Cardiac fibroblast (primary cell): ENCODE results near the gene MAPKAPK5.

Experiments used
- DNase-seq, 2 donors: peaks; one replicate each; pipeline versions ENCODE4 v3.0.0 to v3.0.0-alpha.2; 2010; ENCODE audit warnings: low read depth in 2 of 2
- H3K4me3 ChIP-seq, 2 donors: replicated peaks in 1 of 2; 1 replicate in 1 of 2; 2 replicates in 1 of 2; pipeline ENCODE4 v1.5.1; 2011; ENCODE audit warnings: low read depth in 2 of 2, low read length in 2 of 2, mild to moderate bottlenecking in 2 of 2, moderate library complexity in 1 of 2
- TF ChIP-seq, protein P1 (sequence below): IDR thresholded peaks from one replicate; pipeline ENCODE4 v1.5.1; 2011; ENCODE audit warnings: low read depth, mild to moderate bottlenecking, low read length, inconsistent platforms

Gene MAPKAPK5

DNA sequence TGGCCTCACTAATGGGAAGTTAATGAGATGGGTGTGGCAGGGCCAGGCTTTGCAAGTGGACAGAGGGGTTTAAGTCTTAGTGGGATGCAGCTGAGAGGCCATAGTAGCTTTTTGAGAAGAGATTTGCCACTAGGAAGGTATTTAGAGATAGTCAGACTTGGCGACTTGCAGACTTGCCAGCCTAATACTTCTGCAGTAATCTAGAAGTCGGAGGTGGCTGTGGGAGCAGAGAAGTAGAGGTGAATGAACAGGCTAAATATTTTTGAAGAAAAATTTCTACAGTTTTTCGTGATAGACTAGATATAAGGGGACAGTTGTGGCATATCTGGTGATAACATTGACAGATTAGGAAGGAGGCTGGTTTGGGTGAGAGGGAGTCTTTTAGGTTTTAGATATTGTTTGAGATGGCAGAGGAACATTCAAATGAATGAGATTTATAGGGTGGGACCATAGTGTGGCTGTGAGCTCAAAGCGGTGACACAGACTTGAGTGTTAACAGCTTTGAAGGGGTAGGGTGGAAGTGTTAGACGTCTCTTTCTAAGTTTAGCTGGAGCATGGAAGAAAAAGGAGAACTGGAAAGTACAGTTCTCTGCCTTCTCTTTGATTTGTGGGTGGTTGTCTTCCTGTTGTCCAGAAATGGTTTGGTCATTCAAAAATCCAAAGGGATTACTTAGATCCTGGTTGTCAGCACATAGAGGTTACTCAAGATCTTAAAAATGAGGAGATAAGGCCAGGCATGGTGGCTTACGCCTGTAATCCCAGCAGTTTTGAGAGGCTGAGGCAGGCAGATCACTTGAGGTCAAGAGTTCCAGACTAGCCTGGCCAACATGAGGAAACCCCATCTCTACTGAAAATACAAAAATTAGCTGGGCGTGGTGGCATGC, 44.9 kb downstream of the MAPKAPK5 start:
- TF ChIP-seq, protein P1, sequence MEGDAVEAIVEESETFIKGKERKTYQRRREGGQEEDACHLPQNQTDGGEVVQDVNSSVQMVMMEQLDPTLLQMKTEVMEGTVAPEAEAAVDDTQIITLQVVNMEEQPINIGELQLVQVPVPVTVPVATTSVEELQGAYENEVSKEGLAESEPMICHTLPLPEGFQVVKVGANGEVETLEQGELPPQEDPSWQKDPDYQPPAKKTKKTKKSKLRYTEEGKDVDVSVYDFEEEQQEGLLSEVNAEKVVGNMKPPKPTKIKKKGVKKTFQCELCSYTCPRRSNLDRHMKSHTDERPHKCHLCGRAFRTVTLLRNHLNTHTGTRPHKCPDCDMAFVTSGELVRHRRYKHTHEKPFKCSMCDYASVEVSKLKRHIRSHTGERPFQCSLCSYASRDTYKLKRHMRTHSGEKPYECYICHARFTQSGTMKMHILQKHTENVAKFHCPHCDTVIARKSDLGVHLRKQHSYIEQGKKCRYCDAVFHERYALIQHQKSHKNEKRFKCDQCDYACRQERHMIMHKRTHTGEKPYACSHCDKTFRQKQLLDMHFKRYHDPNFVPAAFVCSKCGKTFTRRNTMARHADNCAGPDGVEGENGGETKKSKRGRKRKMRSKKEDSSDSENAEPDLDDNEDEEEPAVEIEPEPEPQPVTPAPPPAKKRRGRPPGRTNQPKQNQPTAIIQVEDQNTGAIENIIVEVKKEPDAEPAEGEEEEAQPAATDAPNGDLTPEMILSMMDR: no peak
- no peak for DNase-seq
- no peak overlapping the region for H3K4me3 ChIP-seq

DNA sequence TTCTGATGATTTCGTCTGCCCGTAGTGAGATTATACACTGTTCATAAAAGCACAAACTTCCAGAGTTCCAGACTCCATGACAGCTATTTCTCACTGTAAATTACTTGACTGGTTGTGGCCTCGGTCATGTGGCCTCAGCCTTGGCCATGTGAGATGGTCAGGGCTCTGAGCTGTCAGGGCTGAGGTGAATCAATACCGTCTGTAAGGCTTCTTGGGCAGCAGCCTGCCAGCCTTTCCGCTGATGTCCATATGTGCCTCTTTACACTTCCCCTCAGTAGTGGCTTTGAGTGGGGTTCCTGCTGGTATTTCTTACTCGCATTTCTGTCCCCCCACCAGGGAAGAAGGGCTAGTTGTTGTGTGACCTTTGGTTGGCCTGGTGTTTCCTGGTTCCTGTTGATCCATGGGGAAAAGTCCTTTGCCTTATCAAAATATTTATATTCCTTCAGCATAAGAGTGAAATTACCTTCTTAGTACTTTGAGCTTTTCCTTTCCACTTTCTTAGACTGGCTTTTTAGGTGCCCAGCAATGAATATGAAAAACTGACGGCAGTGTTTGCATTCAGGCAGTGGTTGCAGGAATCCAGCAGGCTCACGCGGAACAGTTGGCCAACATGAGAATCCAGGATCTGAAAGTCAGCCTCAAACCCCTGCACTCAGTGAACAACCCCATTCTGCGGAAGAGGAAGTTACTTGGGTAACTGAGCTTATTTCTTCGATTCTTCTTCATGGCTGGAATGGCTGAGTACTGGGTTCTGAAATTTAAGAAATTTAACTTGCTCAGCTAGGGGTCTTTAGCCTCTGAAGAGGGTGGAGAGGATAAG, 46.1 kb downstream of the MAPKAPK5 start:
- no peak for DNase-seq
- no peak overlapping the region for H3K4me3 ChIP-seq
- TF ChIP-seq, protein P1: no peak

DNA sequence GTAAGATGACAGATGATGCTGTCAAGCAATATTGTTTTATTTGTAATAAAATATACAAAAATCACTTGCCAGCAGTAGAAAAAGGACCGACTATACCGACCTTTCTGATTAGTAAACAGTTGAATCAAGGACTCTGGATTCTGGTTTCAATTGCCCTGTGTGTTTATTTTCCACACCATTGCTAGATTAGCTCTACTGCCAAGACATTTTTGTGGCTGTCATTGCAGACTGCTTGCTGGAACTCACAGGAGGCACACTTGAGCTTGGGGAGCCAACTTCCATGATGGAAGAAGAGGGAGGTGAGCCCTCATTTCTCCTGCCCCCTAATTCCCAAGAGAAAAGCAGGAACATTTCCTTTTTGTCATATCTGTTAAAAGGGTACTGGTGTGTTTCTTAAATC, 51.3 kb downstream of the MAPKAPK5 start:
- TF ChIP-seq, protein P1: no peak
- DNase-seq: no peak
- no peak overlapping the region for H3K4me3 ChIP-seq

DNA sequence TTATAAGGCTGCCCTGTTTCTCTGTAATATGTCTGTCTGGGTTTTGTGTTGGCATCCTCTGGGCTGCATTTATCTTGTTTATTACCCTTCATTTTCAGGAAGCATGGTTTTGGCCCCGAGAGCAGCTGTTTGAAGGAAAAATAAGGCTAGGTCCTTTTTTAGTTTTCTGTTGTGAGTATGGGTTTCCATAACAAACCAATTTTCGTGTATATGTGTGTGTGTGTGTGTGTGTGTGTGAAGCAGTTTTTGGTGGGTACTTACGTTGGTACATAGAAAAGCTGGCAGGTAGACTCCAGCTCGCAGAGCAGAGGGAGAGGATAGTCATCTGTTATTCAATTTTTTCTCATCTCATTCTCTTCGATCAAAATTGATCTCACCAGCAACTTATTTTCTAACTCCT, 52.5 kb downstream of the MAPKAPK5 start:
- TF ChIP-seq, protein P1: no peak
- H3K4me3 ChIP-seq: no peak overlapping the region
- no peak for DNase-seq

DNA sequence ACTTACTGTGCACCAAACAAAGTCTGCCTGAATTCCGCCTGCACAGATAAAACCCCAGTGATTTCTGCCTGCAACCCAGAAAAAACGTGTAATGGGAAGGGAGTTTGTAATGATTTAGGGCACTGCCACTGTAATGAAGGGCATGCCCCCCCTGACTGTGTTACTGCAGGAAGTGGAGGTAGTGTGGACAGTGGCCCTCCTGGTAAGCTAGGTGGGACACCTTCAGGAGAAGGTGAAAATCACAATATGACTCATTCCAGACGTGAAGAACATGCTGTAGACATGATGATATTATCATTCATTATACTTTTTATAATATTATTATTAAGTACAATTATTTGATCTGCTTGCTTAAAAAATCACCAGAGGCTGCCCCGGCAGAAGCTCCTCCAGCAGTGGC, 59.2 kb downstream of the MAPKAPK5 start:
- DNase-seq: no peak

DNA sequence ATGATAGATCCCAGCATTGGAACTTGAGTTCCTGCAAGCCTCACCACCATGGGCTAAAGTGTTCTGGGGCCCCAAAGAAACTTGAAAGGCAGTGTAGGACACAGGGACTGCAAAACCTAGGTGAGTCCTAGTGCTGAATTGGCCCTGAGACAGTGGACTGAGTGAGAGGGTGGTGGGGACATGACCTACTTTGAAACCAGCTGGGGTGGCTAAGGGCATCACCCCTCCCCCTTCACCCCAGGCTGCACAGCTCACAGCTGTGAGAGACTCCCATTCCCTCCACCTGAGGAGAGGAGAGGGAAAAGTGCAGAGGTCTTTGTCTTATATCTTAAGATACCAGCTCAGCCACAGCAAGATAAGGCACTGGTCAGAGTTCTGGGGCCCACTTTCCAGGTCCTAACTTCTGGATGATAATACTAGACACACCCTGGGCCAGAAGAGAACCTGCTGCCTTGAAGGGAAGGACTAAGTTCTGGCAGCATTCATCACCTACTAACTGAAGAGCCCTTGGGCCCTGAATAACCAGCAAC, 62.5 kb downstream of the MAPKAPK5 start:
- TF ChIP-seq, protein P1: no peak
- no peak overlapping the region for H3K4me3 ChIP-seq
- no peak for DNase-seq

More for the DNA sequence above, 59.2 kb downstream of the MAPKAPK5 start:
- H3K4me3 ChIP-seq: no peak overlapping the region
- TF ChIP-seq, protein P1: no peak
